RWPE2 (cell line): ENCODE measurements around the gene CACHD1.

Source experiments
- ATAC-seq: fragments of 200-7000 bp; cut with Tn5 transposase; 3 replicates; pipeline ENCODE4 v1.9.1; 2021; ENCODE audit warnings: low read depth
- DNase-seq: peaks from one replicate; pipeline ENCODE4 v3.0.0-alpha.2; 2020; ENCODE audit warnings: low spot score
- H3K27ac ChIP-seq: fragments of 450-650 bp; 2 replicates; pipeline ENCODE4 v1.5.1; 2017; ENCODE audit warnings: mild to moderate bottlenecking; ENCODE audit not compliant: poor library complexity, severe bottlenecking
- H3K27me3 ChIP-seq: fragments of 250-450 bp; sonication (Bioruptor Pico); 2 replicates; pipeline ENCODE4 v1.5.1; 2021; ENCODE audit warnings: mild to moderate bottlenecking, moderate library complexity; ENCODE audit not compliant: insufficient read depth, poor library complexity, severe bottlenecking
- H3K36me3 ChIP-seq: fragments of 250-450 bp; sonication (Bioruptor Pico); 2 replicates; pipeline ENCODE4 v1.5.1; 2020; ENCODE audit warnings: low read depth, mild to moderate bottlenecking, moderate library complexity
- H3K4me1 ChIP-seq: fragments of 250-450 bp; sonication (Bioruptor Pico); 2 replicates; pipeline ENCODE4 v1.5.1; 2021; ENCODE audit warnings: mild to moderate bottlenecking, moderate library complexity; ENCODE audit not compliant: insufficient read depth, poor library complexity, severe bottlenecking
- H3K4me3 ChIP-seq: fragments of 250-450 bp; sonication (Bioruptor Pico); 2 replicates; pipeline ENCODE4 v1.5.1; 2021; ENCODE audit warnings: mild to moderate bottlenecking, moderate library complexity; ENCODE audit not compliant: severe bottlenecking
- H3K9me3 ChIP-seq: fragments of 250-450 bp; sonication (Bioruptor Pico); 2 replicates; pipeline ENCODE4 v1.5.1; 2021; ENCODE audit warnings: mild to moderate bottlenecking, moderate library complexity; ENCODE audit not compliant: severe bottlenecking
- CTCF ChIP-seq: fragments of 450-650 bp; IDR thresholded peaks from one replicate; pipeline ENCODE4 v1.5.1; 2017; ENCODE audit warnings: mild to moderate bottlenecking, moderate library complexity; ENCODE audit not compliant: poor library complexity, severe bottlenecking

Gene CACHD1

GRCh38 chr1:64474665-64475439, 4.9 kb downstream of the CACHD1 start:
- TF ChIP-seq CTCF, result no peak
- H3K27ac ChIP-seq, result no peak overlapping the region
- no peak for ATAC-seq
- H3K4me3 ChIP-seq, result no peak overlapping the region
- H3K27me3 ChIP-seq, result no peaks in the 10 kb centered on the region
- peaks cover 13% of the 10 kb centered on the region for H3K4me1 ChIP-seq
- H3K9me3 ChIP-seq, result no peaks in the 10 kb centered on the region
- no peak for DNase-seq
- H3K36me3 ChIP-seq, result no peaks in the 10 kb centered on the region

- peak overlapping the region; percentile 18 for H3K27ac ChIP-seq
- no peak overlapping the region for H3K4me3 ChIP-seq
- H3K9me3 ChIP-seq, result no peaks in the 10 kb centered on the region
- peaks cover 13% of the 10 kb centered on the region for H3K4me1 ChIP-seq
- ATAC-seq, result peak; percentile 48
- no peaks in the 10 kb centered on the region for H3K27me3 ChIP-seq
- no peak for DNase-seq
- no peak for TF ChIP-seq CTCF
- no peaks in the 10 kb centered on the region for H3K36me3 ChIP-seq
Measured at GRCh38 chr1:64476251-64476952, 6.5 kb downstream of the CACHD1 start.

GRCh38 chr1:64478594-64479470, 8.9 kb downstream of the CACHD1 start:
- Histone ChIP-seq H3K4me1 (peaks cover 13% of the 10 kb centered on the region), H3K4me3 (no peak overlapping the region), H3K27ac (no peak overlapping the region), H3K36me3 (no peaks in the 10 kb centered on the region), H3K27me3 (no peaks in the 10 kb centered on the region), H3K9me3 (no peaks in the 10 kb centered on the region)
- no peak for TF ChIP-seq CTCF
- ATAC-seq, result no peak
- no peak for DNase-seq

- H3K4me1 ChIP-seq, result peaks cover 13% of the 10 kb centered on the region
- ATAC-seq (no peak), DNase-seq (no peak)
- no peak overlapping the region for H3K27ac ChIP-seq
- H3K36me3 ChIP-seq, result no peaks in the 10 kb centered on the region
- no peaks in the 10 kb centered on the region for H3K9me3 ChIP-seq
- no peak for TF ChIP-seq CTCF
- no peak overlapping the region for H3K4me3 ChIP-seq
- H3K27me3 ChIP-seq, result no peaks in the 10 kb centered on the region
Measured at GRCh38 chr1:64479874-64480273, 9.9 kb downstream of the CACHD1 start.
